Activated CD4-positive, alpha-beta T cell treated with anti-CD3 and anti-CD28 coated beads, Interleukin-2, amount 10 ng/mL, durations not matched to agents 24 days and 14 days (primary cell): ENCODE data around the gene DMRTB1. TPM values are rescaled to one million over a fixed set of nuclear protein-coding genes. Genes with fewer than 3 reads are reported as not detected.

ENCODE experiments used
- DNase-seq: peaks from one replicate; pipeline ENCODE4 v3.0.0; 2022
- H3K27ac Mint-ChIP-seq: one replicate; pipeline ENCODE4 v1.8.0; 2022; ENCODE audit warnings: mild to moderate bottlenecking, mixed read lengths
- H3K27me3 Mint-ChIP-seq: one replicate; pipeline ENCODE4 v1.8.0; 2022; ENCODE audit warnings: mixed read lengths
- H3K36me3 Mint-ChIP-seq: one replicate; pipeline ENCODE4 v1.8.0; 2022; ENCODE audit warnings: low read depth, mild to moderate bottlenecking, mixed read lengths
- H3K4me1 Mint-ChIP-seq: one replicate; pipeline ENCODE4 v1.8.0; 2021; ENCODE audit warnings: mixed read lengths
- H3K4me3 Mint-ChIP-seq: one replicate; pipeline ENCODE4 v1.8.0; 2022; ENCODE audit warnings: mild to moderate bottlenecking, moderate library complexity, mixed read lengths
- H3K9me3 Mint-ChIP-seq: one replicate; pipeline ENCODE4 v1.8.0; 2021; ENCODE audit warnings: mixed read lengths
- intact Hi-C: fragments of 100-400 bp; cut with micrococcal nuclease; formaldehyde crosslinking; loops from one replicate; pipeline ENCODE4 v1.15.1; 2023
- total RNA-seq: library from RNA; stranded (reverse); gene quantifications from 2 replicates; pipeline ENCODE4 v1.2.3, GENCODE V29; 2022

DMRTB1 gene
- total RNA-seq, 1 donor from 2014 or later, result not detected

- no peaks in the 10 kb centered on the region for H3K9me3 Mint-ChIP-seq
- H3K4me3 Mint-ChIP-seq, result no peak overlapping the region
- H3K4me1 Mint-ChIP-seq, result no peaks in the 10 kb centered on the region
- intact Hi-C loops, result no loop called here
- no peaks in the 10 kb centered on the region for H3K36me3 Mint-ChIP-seq
- no peak overlapping the region for H3K27ac Mint-ChIP-seq
- no peak for DNase-seq
- H3K27me3 Mint-ChIP-seq, result no peaks in the 10 kb centered on the region
These were observed 5.0 kb downstream of the DMRTB1 start for GRCh38 chr1:53463961-53464899.

- H3K36me3 Mint-ChIP-seq, result no peaks in the 10 kb centered on the region
- intact Hi-C loops, result no loop called here
- H3K4me1 Mint-ChIP-seq, result no peaks in the 10 kb centered on the region
- DNase-seq, result no peak
- H3K9me3 Mint-ChIP-seq, result no peaks in the 10 kb centered on the region
- H3K4me3 Mint-ChIP-seq, result no peak overlapping the region
- H3K27ac Mint-ChIP-seq, result peak overlapping the region; percentile 20
- H3K27me3 Mint-ChIP-seq, result no peaks in the 10 kb centered on the region
These were observed 6.1 kb downstream of the DMRTB1 start for GRCh38 chr1:53465023-53465957.

GRCh38 chr1:53467391-53467790, 8.2 kb downstream of the DMRTB1 start:
- Mint-ChIP-seq H3K4me1 (no peaks in the 10 kb centered on the region), H3K27me3 (no peaks in the 10 kb centered on the region), H3K27ac (no peak overlapping the region), H3K36me3 (no peaks in the 10 kb centered on the region), H3K9me3 (no peaks in the 10 kb centered on the region), H3K4me3 (no peak overlapping the region)
- intact Hi-C loops, result no loop called here
- no peak for DNase-seq

GRCh38 chr1:53468374-53468773, 9.2 kb downstream of the DMRTB1 start:
- no peaks in the 10 kb centered on the region for H3K4me1 Mint-ChIP-seq
- no peaks in the 10 kb centered on the region for H3K9me3 Mint-ChIP-seq
- no peak overlapping the region for H3K27ac Mint-ChIP-seq
- no peak overlapping the region for H3K4me3 Mint-ChIP-seq
- H3K36me3 Mint-ChIP-seq, result no peaks in the 10 kb centered on the region
- intact Hi-C loops, result no loop called here
- H3K27me3 Mint-ChIP-seq, result no peaks in the 10 kb centered on the region
- DNase-seq, result no peak

- no peak overlapping the region for H3K4me3 Mint-ChIP-seq
- H3K36me3 Mint-ChIP-seq, result no peaks in the 10 kb centered on the region
- H3K27ac Mint-ChIP-seq, result no peak overlapping the region
- no peaks in the 10 kb centered on the region for H3K4me1 Mint-ChIP-seq
- intact Hi-C loops, result no loop called here
- no peak for DNase-seq
- no peaks in the 10 kb centered on the region for H3K27me3 Mint-ChIP-seq
- H3K9me3 Mint-ChIP-seq, result no peaks in the 10 kb centered on the region
These were observed 10.2 kb downstream of the DMRTB1 start for GRCh38 chr1:53469373-53469772.

- intact Hi-C loops, result no loop called here
- H3K27me3 Mint-ChIP-seq, result no peaks in the 10 kb centered on the region
- H3K27ac Mint-ChIP-seq, result no peak overlapping the region
- no peaks in the 10 kb centered on the region for H3K9me3 Mint-ChIP-seq
- DNase-seq, result no peak
- no peaks in the 10 kb centered on the region for H3K36me3 Mint-ChIP-seq
- H3K4me1 Mint-ChIP-seq, result no peaks in the 10 kb centered on the region
- no peak overlapping the region for H3K4me3 Mint-ChIP-seq
These were observed 11.0 kb downstream of the DMRTB1 start for GRCh38 chr1:53470155-53470554.

GRCh38 chr1:53470584-53470983, 11.4 kb downstream of the DMRTB1 start:
- Mint-ChIP-seq H3K36me3 (no peaks in the 10 kb centered on the region), H3K4me3 (no peak overlapping the region), H3K27me3 (no peaks in the 10 kb centered on the region), H3K4me1 (no peaks in the 10 kb centered on the region), H3K27ac (no peak overlapping the region), H3K9me3 (no peaks in the 10 kb centered on the region)
- no peak for DNase-seq
- intact Hi-C loops, result no loop called here

GRCh38 chr1:53471000-53471399, 11.8 kb downstream of the DMRTB1 start:
- no peak for DNase-seq
- Mint-ChIP-seq H3K4me3 (no peak overlapping the region), H3K4me1 (no peaks in the 10 kb centered on the region), H3K27ac (no peak overlapping the region), H3K9me3 (no peaks in the 10 kb centered on the region), H3K36me3 (no peaks in the 10 kb centered on the region), H3K27me3 (peaks cover under 1% of the 10 kb centered on the region)
- intact Hi-C loops, result no loop called here

GRCh38 chr1:53473463-53473862, 14.3 kb downstream of the DMRTB1 start:
- Mint-ChIP-seq H3K4me3 (no peak overlapping the region), H3K27ac (no peak overlapping the region), H3K36me3 (no peaks in the 10 kb centered on the region), H3K4me1 (no peaks in the 10 kb centered on the region), H3K27me3 (peaks cover 5% of the 10 kb centered on the region), H3K9me3 (no peaks in the 10 kb centered on the region)
- no peak for DNase-seq
- intact Hi-C loops, result no loop called here

GRCh38 chr1:53475664-53476063, 16.5 kb downstream of the DMRTB1 start:
- DNase-seq, result no peak
- no peak overlapping the region for H3K27ac Mint-ChIP-seq
- no peaks in the 10 kb centered on the region for H3K9me3 Mint-ChIP-seq
- H3K4me1 Mint-ChIP-seq, result no peaks in the 10 kb centered on the region
- H3K4me3 Mint-ChIP-seq, result no peak overlapping the region
- intact Hi-C loops, result no loop called here
- H3K36me3 Mint-ChIP-seq, result no peaks in the 10 kb centered on the region
- H3K27me3 Mint-ChIP-seq, result peaks cover 10% of the 10 kb centered on the region

GRCh38 chr1:53476579-53476978, 17.4 kb downstream of the DMRTB1 start:
- intact Hi-C loops, result no loop called here

GRCh38 chr1:53477651-53478501, 18.7 kb downstream of the DMRTB1 start:
- H3K27me3 Mint-ChIP-seq, result peaks cover 10% of the 10 kb centered on the region
- no peak for DNase-seq
- H3K36me3 Mint-ChIP-seq, result no peaks in the 10 kb centered on the region
- no peaks in the 10 kb centered on the region for H3K4me1 Mint-ChIP-seq
- intact Hi-C loops, result no loop called here
- no peak overlapping the region for H3K4me3 Mint-ChIP-seq
- H3K9me3 Mint-ChIP-seq, result no peaks in the 10 kb centered on the region
- H3K27ac Mint-ChIP-seq, result no peak overlapping the region

More at GRCh38 chr1:53476579-53476978, 17.4 kb downstream of the DMRTB1 start:
- no peak overlapping the region for H3K4me3 Mint-ChIP-seq
- no peaks in the 10 kb centered on the region for H3K4me1 Mint-ChIP-seq
- peaks cover 10% of the 10 kb centered on the region for H3K27me3 Mint-ChIP-seq
- H3K9me3 Mint-ChIP-seq, result no peaks in the 10 kb centered on the region
- H3K36me3 Mint-ChIP-seq, result no peaks in the 10 kb centered on the region
- no peak overlapping the region for H3K27ac Mint-ChIP-seq
- DNase-seq, result no peak

GRCh38 chr1:53478502-53478818, 19.3 kb downstream of the DMRTB1 start:
- intact Hi-C loops, result no loop called here
- Mint-ChIP-seq H3K4me3 (no peak overlapping the region), H3K36me3 (no peaks in the 10 kb centered on the region), H3K4me1 (no peaks in the 10 kb centered on the region), H3K9me3 (no peaks in the 10 kb centered on the region), H3K27ac (no peak overlapping the region), H3K27me3 (peaks cover 10% of the 10 kb centered on the region)
- no peak for DNase-seq
